SJCRH30 (cell line): Measurements from ENCODE around the gene ZNF554. TPM values are rescaled to one million over a fixed set of nuclear protein-coding genes. Genes with fewer than 3 reads are reported as not detected.

Experiments
- DNase-seq, 2 experiments: peaks; one replicate each; pipeline ENCODE4 v3.0.0-alpha.2; 2015 to 2020
- H3K27ac ChIP-seq: fragments of 250-450 bp; sonication (Bioruptor Pico); 2 replicates; pipeline ENCODE4 v1.5.1; 2020; ENCODE audit warnings: mild to moderate bottlenecking, moderate library complexity
- H3K27me3 ChIP-seq: fragments of 250-450 bp; sonication (Bioruptor Pico); 2 replicates; pipeline ENCODE4 v1.5.1; 2020; ENCODE audit warnings: mild to moderate bottlenecking, moderate library complexity
- H3K36me3 ChIP-seq: fragments of 250-450 bp; sonication (Bioruptor Pico); 2 replicates; pipeline ENCODE4 v1.5.1; 2020; ENCODE audit warnings: mild to moderate bottlenecking, moderate library complexity
- H3K4me1 ChIP-seq: fragments of 250-450 bp; sonication (Bioruptor Pico); 2 replicates; pipeline ENCODE4 v1.5.1; 2020; ENCODE audit warnings: mild to moderate bottlenecking, moderate library complexity
- H3K4me3 ChIP-seq: fragments of 250-450 bp; sonication (Bioruptor Pico); 2 replicates; pipeline ENCODE4 v1.5.1; 2020; ENCODE audit warnings: mild to moderate bottlenecking, moderate library complexity
- H3K9me3 ChIP-seq: fragments of 250-450 bp; sonication (Bioruptor Pico); replicated peaks from 2 replicates; pipeline ENCODE4 v1.5.1; 2020; ENCODE audit warnings: mild to moderate bottlenecking, moderate library complexity
- total RNA-seq: library from RNA; depleted of rRNA; stranded (reverse); fragments of >200 nt; shearing (Covaris generic); gene quantifications from 2 replicates; pipeline ENCODE4 v1.2.3, GENCODE V29; 2014; rRNA removed

Gene ZNF554
- total RNA-seq, 1 experiment from 2014 or later, result 1.6 TPM

GRCh38 chr19:2877398-2878331, 58.0 kb downstream of the ZNF554 start:
- no peak overlapping the region for H3K27ac ChIP-seq
- peaks cover 33% of the 10 kb centered on the region for H3K9me3 ChIP-seq
- H3K27me3 ChIP-seq, result no peaks in the 10 kb centered on the region
- DNase-seq, result no peak
- H3K4me1 ChIP-seq, result no peaks in the 10 kb centered on the region
- no peak overlapping the region for H3K4me3 ChIP-seq
- H3K36me3 ChIP-seq, result peaks cover 87% of the 10 kb centered on the region

DNA sequence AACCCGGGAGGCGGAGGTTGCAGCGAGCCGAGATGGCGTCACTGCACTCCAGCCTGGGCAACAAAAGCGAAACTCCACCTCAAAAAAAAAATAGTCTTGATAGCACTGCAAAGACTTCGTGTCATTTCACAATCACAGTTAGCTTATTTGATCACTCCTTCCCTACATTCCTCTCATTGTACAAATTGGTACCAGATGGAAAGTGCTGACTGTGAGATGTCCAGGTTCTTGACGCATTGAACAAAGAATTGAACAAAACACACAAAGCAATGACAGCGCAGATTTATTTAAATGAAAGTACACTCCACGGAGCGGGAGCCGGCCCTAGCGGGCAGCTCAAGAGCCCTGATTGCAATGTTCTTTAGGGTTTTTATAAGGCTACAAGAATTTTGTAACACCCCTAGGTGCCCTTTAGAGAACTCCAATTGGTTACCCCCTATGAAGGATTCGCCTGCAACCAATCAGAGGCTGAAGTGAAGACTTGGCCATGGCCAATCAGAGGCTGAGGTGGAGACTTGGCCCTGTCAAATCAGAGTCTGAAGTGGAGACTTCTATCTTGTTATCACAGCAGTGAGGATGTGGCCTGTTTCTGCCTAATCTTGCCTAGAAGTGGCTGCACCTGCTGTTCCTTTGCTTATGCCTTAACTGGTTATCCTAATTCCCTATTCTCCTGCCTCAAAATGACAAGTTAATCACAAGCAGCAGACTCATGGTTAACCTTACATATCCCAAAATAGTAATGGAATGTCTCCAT, 64.2 kb downstream of the ZNF554 start:
- Histone ChIP-seq H3K36me3 (peaks cover 27% of the 10 kb centered on the region), H3K27ac (no peak overlapping the region), H3K27me3 (no peaks in the 10 kb centered on the region), H3K4me1 (peaks cover 4% of the 10 kb centered on the region), H3K9me3 (peaks cover 10% of the 10 kb centered on the region), H3K4me3 (no peak overlapping the region)
- DNase-seq, result no peak

- DNase-seq, result no peak
- Histone ChIP-seq H3K4me1 (peaks cover 4% of the 10 kb centered on the region), H3K27me3 (no peaks in the 10 kb centered on the region), H3K9me3 (no peaks in the 10 kb centered on the region; the same call in 1 of the 2 replicates), H3K4me3 (no peak overlapping the region), H3K36me3 (peaks cover 10% of the 10 kb centered on the region; the same call in 1 of the 2 replicates), H3K27ac (no peak overlapping the region)
These were observed 66.1 kb downstream of the ZNF554 start for GRCh38 chr19:2885736-2886135.

Other genes with a start within 250 kb of the ZNF554 start
- gene GNG7, start 117.2 kb upstream of the ZNF554 start, total RNA-seq, result not detected in 2 replicates
- gene DIRAS1, start 98.5 kb upstream of the ZNF554 start, total RNA-seq, result not detected in 2 replicates
- gene SLC39A3, start 79.9 kb upstream of the ZNF554 start, total RNA-seq, result 18.7 and 19.5 TPM in 2 replicates
- 102 and 103 TPM in 2 replicates for gene SGTA, start 36.6 kb upstream of the ZNF554 start, total RNA-seq
- 114 and 119 TPM in 2 replicates for gene THOP1, start 34.4 kb upstream of the ZNF554 start, total RNA-seq
- gene ZNF555, start 21.6 kb downstream of the ZNF554 start, total RNA-seq, result 10.7 and 11.8 TPM in 2 replicates
- gene ZNF556, start 47.5 kb downstream of the ZNF554 start, total RNA-seq, result 18.4 and 21.3 TPM in 2 replicates
- gene ZNF57, start 81.1 kb downstream of the ZNF554 start, total RNA-seq, result 16.7 and 18.9 TPM in 2 replicates
- 14.1 and 17.3 TPM in 2 replicates for gene ZNF77, start 125.1 kb downstream of the ZNF554 start, total RNA-seq
- gene TLE6, start 157.7 kb downstream of the ZNF554 start, total RNA-seq, result 2.6 TPM in 2 replicates
- gene TLE2, start 209.4 kb downstream of the ZNF554 start, total RNA-seq, result 3.7 and 4.7 TPM in 2 replicates
- 313 and 320 TPM in 2 replicates for gene TLE5, start 242.6 kb downstream of the ZNF554 start, total RNA-seq